HepG2 (cell line): ENCODE data around the gene KLHL8. TPM values are rescaled to one million over a fixed set of nuclear protein-coding genes. Genes with fewer than 3 reads are reported as not detected.

Experiments
- ATAC-seq: fragments of 200-7000 bp; cut with Tn5 transposase; 3 replicates; pipeline ENCODE4 v1.9.1; 2020; ENCODE audit warnings: mild to moderate bottlenecking, moderate library complexity
- BruUV-seq: library from RNA; stranded (reverse); fragments of 400-500 nt; replicated peaks from 2 replicates; lab custom pipeline; 2021; lab: Mats Ljungman, UMichigan
- CTCF ChIA-PET: fragments of 300-600 bp; formaldehyde crosslinking; extraction: SDS; loops from one replicate; lab custom pipeline; 2021; ENCODE audit warnings: low total read pairs, inconsistent platforms, low intra/inter-chr PET ratio; lab: Yijun Ruan, JAX
- POLR2A ChIA-PET: fragments of 350-600 bp; sonication (Branson Sonifier 250); formaldehyde crosslinking; loops from one replicate; lab custom pipeline; 2020; ENCODE audit warnings: antibody characterized with exemption, inconsistent platforms; lab: Yijun Ruan, JAX
- DNase-seq: peaks from one replicate; pipeline ENCODE4 v3.0.0-alpha.2; 2015; ENCODE audit warnings: low spot score
- FAIRE-seq: peaks from 3 replicates; lab custom pipeline; 2011; peaks lifted over from hg19 to GRCh38; lab: Jason Lieb, UNC
- H2AFZ ChIP-seq: one replicate; pipeline ENCODE4 v1.6.1; 2011; ENCODE audit warnings: low read length, inconsistent platforms
- H3K27ac ChIP-seq: fragments of 300-600 bp; 3 replicates; pipeline ENCODE4 v1.8.0; 2011; ENCODE audit warnings: mixed run types, mild to moderate bottlenecking, mixed read lengths, low read length, inconsistent platforms; ENCODE audit not compliant: insufficient read depth; ENCODE audit errors: extremely low read length
- H3K27me3 ChIP-seq, 2 experiments: fragments of 200-600 bp in 1 of 2; 2 replicates in 1 of 2; 3 replicates in 1 of 2; pipeline versions ENCODE4 v1.6.0 to v1.8.0; 2011; ENCODE audit warnings: low read length in 2 of 2, mild to moderate bottlenecking in 2 of 2, moderate library complexity in 2 of 2, inconsistent platforms in 1 of 2; ENCODE audit not compliant: insufficient read depth in 2 of 2, control insufficient read depth in 1 of 2
- H3K36me3 ChIP-seq, 2 experiments: fragments of 200-600 bp in 1 of 2; replicated peaks in 1 of 2; 2 replicates in 1 of 2; 3 replicates in 1 of 2; pipeline versions ENCODE4 v1.5.1 to v1.8.0; 2011; ENCODE audit warnings: low read length in 2 of 2, inconsistent platforms in 1 of 2; ENCODE audit not compliant: insufficient read depth in 2 of 2, control insufficient read depth in 1 of 2
- H3K4me1 ChIP-seq: 2 replicates; pipeline ENCODE4 v1.5.1; 2012; ENCODE audit warnings: low read length, inconsistent platforms; ENCODE audit not compliant: insufficient read depth
- H3K4me2 ChIP-seq: 2 replicates; pipeline ENCODE4 v1.6.0; 2011; ENCODE audit warnings: low read depth, low read length, inconsistent platforms
- H3K4me3 ChIP-seq, 3 experiments: fragments of 200-600 bp in 1 of 3; sonication (generic), shearing (Covaris generic) in 1 of 3; replicated peaks in 1 of 3; 2 replicates each; pipeline ENCODE4 v1.5.1; 2011 to 2016; ENCODE audit warnings: low read length in 3 of 3, inconsistent platforms in 2 of 3, low read depth in 2 of 3, mild to moderate bottlenecking in 2 of 3, control low read depth in 1 of 3, mixed read lengths in 1 of 3; ENCODE audit not compliant: insufficient read depth in 1 of 3
- H3K79me2 ChIP-seq: one replicate; pipeline ENCODE4 v1.6.1; 2011; ENCODE audit warnings: low read length, inconsistent platforms; ENCODE audit not compliant: insufficient read depth
- H3K9ac ChIP-seq: 2 replicates; pipeline ENCODE4 v1.6.0; 2011; ENCODE audit warnings: mild to moderate bottlenecking, low read depth, low read length, inconsistent platforms; ENCODE audit not compliant: insufficient read depth
- H3K9me3 ChIP-seq: 2 replicates; pipeline ENCODE4 v1.5.1; 2012; ENCODE audit warnings: mild to moderate bottlenecking, low read length
- H4K20me1 ChIP-seq: 2 replicates; pipeline ENCODE4 v1.6.0; 2011; ENCODE audit warnings: inconsistent platforms, mild to moderate bottlenecking, low read length, moderate library complexity; ENCODE audit not compliant: insufficient read depth
- HNF4A ChIP-seq: sonication (generic); formaldehyde crosslinking; IDR thresholded peaks from 2 replicates; pipeline ENCODE4 v1.4.0; 2020; ENCODE audit warnings: missing genetic modification reagents
- NONO ChIP-seq, 2 experiments: fragments of 450-650 bp in 1 of 2; sonication (generic) in 1 of 2; formaldehyde crosslinking in 1 of 2; IDR thresholded peaks in 1 of 2; conservative IDR thresholded peaks in 1 of 2; 2 replicates each; pipeline versions ENCODE4 v1.6.1 to v1.8.0; 2017 to 2022; ENCODE audit warnings: mild to moderate bottlenecking in 1 of 2, missing genetic modification reagents in 1 of 2, moderate library complexity in 1 of 2
- POLR2AphosphoS2 ChIP-seq: IDR thresholded peaks from 2 replicates; pipeline ENCODE4 v1.6.1; 2011; ENCODE audit warnings: low read depth, low read length, improper control_type of control experiment
- SUZ12 ChIP-seq: fragments of 150-350 bp; IDR thresholded peaks from 2 replicates; pipeline ENCODE4 v1.6.1; 2014; ENCODE audit warnings: low read depth, low read length
- THAP7 ChIP-seq: sonication (generic); formaldehyde crosslinking; IDR thresholded peaks from 2 replicates; pipeline ENCODE4 v1.8.1; 2023; ENCODE audit warnings: mild to moderate bottlenecking, missing genetic modification reagents
- ZNF567 ChIP-seq: sonication (generic); formaldehyde crosslinking; IDR thresholded peaks from 2 replicates; pipeline ENCODE4 v1.8.1; 2023; ENCODE audit warnings: mild to moderate bottlenecking, missing genetic modification reagents, borderline replicate concordance
- ZNF607 ChIP-seq: sonication (generic); formaldehyde crosslinking; IDR thresholded peaks from 2 replicates; pipeline ENCODE4 v1.5.1; 2020; ENCODE audit warnings: missing genetic modification reagents, mild to moderate bottlenecking, borderline replicate concordance
- WGBS: methylation state at CpG from one replicate; pipeline ENCODE4 v1.1.6; 2017; ENCODE audit warnings: low lambda C conversion rate; 5-methylcytosine and 5-hydroxymethylcytosine counted together
- in situ Hi-C: cut with HindIII; loops from 2 replicates; pipeline ENCODE4 v1.10.0; 2017; ENCODE audit warnings: low pct_unique_long_range_greater_than_20kb; ENCODE audit not compliant: extremely low pct_ligation_motif_present
- intact Hi-C: fragments of 100-400 bp; cut with micrococcal nuclease; formaldehyde crosslinking; loops from one replicate; pipeline ENCODE4 v1.10.0; 2022; ENCODE audit not compliant: unreplicated experiment
- polyA plus RNA-seq, 8 experiments: library from polyadenylated mRNA; depleted of rRNA in 3 of 8; stranded (reverse) in 7 of 8; unstranded in 1 of 8; fragments of >200 nt; fragmentation: Illumina TruSeq in 4 of 8; extraction: Trizol in 4 of 8; gene quantifications; 2 replicates each; pipeline versions ENCODE4 v1.2.1 to v1.2.3, GENCODE V29; 2011 to 2016; ENCODE audit warnings: low read depth in 4 of 8, missing spikeins in 1 of 8, mixed read lengths in 1 of 8; ENCODE audit not compliant: insufficient read depth in 1 of 8
- total RNA-seq, 5 experiments: library from RNA; depleted of rRNA; stranded (reverse); fragments of >200 nt; fragmentation: Illumina TruSeq; extraction: Trizol; gene quantifications; 2 replicates each; pipeline ENCODE4 v1.2.3, GENCODE V29; 2016; ENCODE audit warnings: low read depth in 1 of 5

Gene KLHL8
- total and polyA plus RNA-seq, 2 of the 13 experiments (the other 11 are each of a cell fraction or from before 2014, with no cell fraction given): 2.8 to 11.7 TPM

GRCh38 chr4:87144356-87144755 is 76.1 kb downstream of the KLHL8 start:
- Histone ChIP-seq H3K79me2 (no peaks in the 10 kb centered on the region), H4K20me1 (no peaks in the 10 kb centered on the region; the same call in 1 of the 2 replicates), H3K4me1 (peaks cover 14% of the 10 kb centered on the region), H3K27ac (no peak overlapping the region), H3K9me3 (no peaks in the 10 kb centered on the region), H3K4me2 (no peak overlapping the region), H3K9ac (no peak overlapping the region), H3K36me3 (peaks cover 0 to 14% of the 10 kb centered on the region in 2 experiments; a peak in 3 of 5 replicates), H3K4me3 (no peak overlapping the region), H3K27me3 (no peaks in the 10 kb centered on the region), H2AFZ (no peak overlapping the region)
- ChIA-PET POLR2A (no interaction called here), CTCF (no interaction called here)
- WGBS: 27% methylated on average over 2 of the region's 2 CpGs
- in situ Hi-C loops: loop anchor here (25.0 kb wide), 1 partner anchor 318 kb away; no protein-coding TSS in a partner anchor
- intact Hi-C loops: no loop called here
- TF ChIP-seq THAP7 (CRISPR knock-in tag) (no peak), HNF4A (peak; percentile 41), SUZ12 (no peak), POLR2AphosphoS2 (no peak), ZNF607 (CRISPR knock-in tag) (no peak)
- FAIRE-seq (no peak), ATAC-seq (peak; percentile 36), DNase-seq (no peak)
- no TSS peak for BruUV-seq

GRCh38 chr4:87141428-87141827 is 79.0 kb downstream of the KLHL8 start:
- DNase-seq: no peak
- H3K79me2 ChIP-seq: no peaks in the 10 kb centered on the region
- no peak for ATAC-seq
- H3K27me3 ChIP-seq: no peaks in the 10 kb centered on the region
- POLR2A ChIA-PET: no interaction called here
- no peak overlapping the region for H3K27ac ChIP-seq
- H2AFZ ChIP-seq: no peak overlapping the region
- no peaks in the 10 kb centered on the region for H3K9me3 ChIP-seq
- WGBS: 87% methylated on average over 3 of the region's 3 CpGs
- no peak overlapping the region for H3K9ac ChIP-seq
- intact Hi-C loops: no loop called here
- no peaks in the 10 kb centered on the region; the same call in 1 of the 2 replicates for H4K20me1 ChIP-seq
- H3K36me3 ChIP-seq: peaks cover 3 to 32% of the 10 kb centered on the region in 2 experiments; a peak in 4 of 5 replicates
- H3K4me3 ChIP-seq: no peak overlapping the region
- in situ Hi-C loops: loop anchor here (25.0 kb wide), 1 partner anchor 321 kb away; no protein-coding TSS in a partner anchor
- H3K4me1 ChIP-seq: peaks cover 14% of the 10 kb centered on the region
- no TSS peak for BruUV-seq
- FAIRE-seq: no peak
- CTCF ChIA-PET: no interaction called here
- no peak for TF ChIP-seq NONO (IDR thresholded peaks at IDR 0.05)
- TF ChIP-seq NONO (CRISPR knock-in tag; conservative IDR thresholded peaks at IDR 0.05): no peak
- TF ChIP-seq ZNF567 (CRISPR knock-in tag): no peak
- no peak overlapping the region for H3K4me2 ChIP-seq
